Keratinocyte (primary cell): ENCODE results near the gene SERPINI2. TPM values are rescaled to one million over a fixed set of nuclear protein-coding genes. Genes with fewer than 3 reads are reported as not detected.

Experiments
- DNase-seq: peaks from one replicate; pipeline ENCODE4 v3.0.0-alpha.2; 2011; ENCODE audit warnings: low read depth, missing footprints, low spot score
- FAIRE-seq: peaks from 2 replicates; lab custom pipeline; 2011; peaks lifted over from hg19 to GRCh38; lab: Jason Lieb, UNC
- H2AFZ ChIP-seq: 2 replicates; pipeline ENCODE4 v1.6.0; 2012; ENCODE audit warnings: low read length, control low read depth, inconsistent platforms; ENCODE audit not compliant: control insufficient read depth
- H3K27ac ChIP-seq: 2 replicates; pipeline ENCODE4 v1.5.1; 2011; ENCODE audit warnings: low read length; ENCODE audit not compliant: control insufficient read depth, insufficient read depth
- H3K27me3 ChIP-seq: 3 replicates; pipeline ENCODE4 v1.6.0; 2011; ENCODE audit warnings: low read length; ENCODE audit not compliant: control insufficient read depth, insufficient read depth; ENCODE audit errors: extremely low read depth
- H3K36me3 ChIP-seq, 2 experiments: 2 replicates in 1 of 2; 3 replicates in 1 of 2; pipeline ENCODE4 v1.5.1; 2011; ENCODE audit warnings: low read length in 2 of 2, mild to moderate bottlenecking in 1 of 2; ENCODE audit not compliant: control insufficient read depth in 2 of 2, insufficient read depth in 2 of 2; ENCODE audit errors: extremely low read depth in 1 of 2
- H3K4me1 ChIP-seq: 3 replicates; pipeline ENCODE4 v1.5.1; 2011; ENCODE audit warnings: low read length; ENCODE audit not compliant: control insufficient read depth, insufficient read depth; ENCODE audit errors: extremely low read depth
- H3K4me2 ChIP-seq: 3 replicates; pipeline ENCODE4 v1.6.0; 2011; ENCODE audit warnings: low read depth, low read length; ENCODE audit not compliant: control insufficient read depth, insufficient read depth; ENCODE audit errors: extremely low read depth
- H3K4me3 ChIP-seq, 3 experiments: fragments of 200-600 bp in 1 of 3; sonication (generic) in 1 of 3; 2 replicates in 2 of 3; 3 replicates in 1 of 3; pipeline ENCODE4 v1.5.1; 2011 to 2016; ENCODE audit warnings: low read length in 3 of 3, mild to moderate bottlenecking in 3 of 3, control low read depth in 2 of 3, inconsistent platforms in 1 of 3, low read depth in 1 of 3, mixed read lengths in 1 of 3, mixed run types in 1 of 3, moderate library complexity in 1 of 3; ENCODE audit not compliant: control insufficient read depth in 2 of 3, insufficient read depth in 2 of 3; ENCODE audit errors: extremely low read depth in 1 of 3
- H3K79me2 ChIP-seq: 2 replicates; pipeline ENCODE4 v1.6.0; 2012; ENCODE audit warnings: low read length; ENCODE audit not compliant: control insufficient read depth, insufficient read depth
- H3K9ac ChIP-seq: 3 replicates; pipeline ENCODE4 v1.6.0; 2011; ENCODE audit warnings: low read length; ENCODE audit not compliant: control insufficient read depth, insufficient read depth; ENCODE audit errors: extremely low read depth
- H3K9me1 ChIP-seq: 3 replicates; pipeline ENCODE4 v1.6.0; 2011; ENCODE audit warnings: low read length; ENCODE audit not compliant: control insufficient read depth, insufficient read depth; ENCODE audit errors: extremely low read depth
- H3K9me3 ChIP-seq: 2 replicates; pipeline ENCODE4 v1.5.1; 2012; ENCODE audit warnings: low read depth, low read length; ENCODE audit not compliant: control insufficient read depth
- H4K20me1 ChIP-seq: 3 replicates; pipeline ENCODE4 v1.6.0; 2011; ENCODE audit warnings: low read length; ENCODE audit not compliant: control insufficient read depth, insufficient read depth; ENCODE audit errors: extremely low read depth
- CTCF ChIP-seq, 3 experiments: IDR thresholded peaks in 1 of 3; conservative IDR thresholded peaks in 1 of 3; optimal IDR thresholded peaks in 1 of 3; 2 replicates in 2 of 3; 3 replicates in 1 of 3; pipeline versions ENCODE3 to v1.5.1; 2011; ENCODE audit warnings: low read length in 3 of 3, mild to moderate bottlenecking in 3 of 3, moderate library complexity in 2 of 3, control low read depth in 1 of 3, inconsistent platforms in 1 of 3; ENCODE audit not compliant: insufficient read depth in 2 of 3; ENCODE audit errors: extremely low read depth in 1 of 3
- EZH2 ChIP-seq: IDR thresholded peaks from one replicate; pipeline ENCODE4 v1.6.1; 2012; ENCODE audit warnings: inconsistent platforms, mild to moderate bottlenecking, low read length, moderate library complexity
- dilution Hi-C: fragments of 300-500 bp; cut with MboI; formaldehyde crosslinking; loops from one replicate; pipeline ENCODE4 v1.7.0; 2020; ENCODE audit warnings: low sequenced_read_pairs; ENCODE audit not compliant: extremely low pct_ligation_motif_present
- polyA minus RNA-seq, 3 experiments: library from RNA; depleted of rRNA, polyadenylated mRNA; stranded (reverse); fragments of >200 nt; gene quantifications; 1 replicate in 1 of 3; 2 replicates in 1 of 3; 3 replicates in 1 of 3; pipeline ENCODE4 v1.2.3, GENCODE V29; 2011
- polyA plus RNA-seq, 5 experiments: library from polyadenylated mRNA; depleted of rRNA in 3 of 5; stranded (reverse) in 3 of 5; stranded (forward) in 1 of 5; unstranded in 1 of 5; fragments of >200 nt; gene quantifications; 1 replicate in 1 of 5; 2 replicates in 3 of 5; 3 replicates in 1 of 5; pipeline versions ENCODE4 v1.2.1 to v1.2.3, GENCODE V29; 2011 to 2012; ENCODE audit warnings: missing spikeins in 2 of 5, low read depth in 1 of 5, low replicate concordance in 1 of 5

Gene SERPINI2
- not detected in 3 replicates for polyA plus RNA-seq
- polyA plus RNA-seq (2011; ENCODE audit: low read depth): not detected
- not detected in 2 replicates for polyA plus RNA-seq (2011; cell fraction: cytosol; rRNA removed)
- not detected in 2 replicates for polyA plus RNA-seq (2011; cell fraction: nucleus; rRNA removed)
- not detected in 2 replicates for polyA plus RNA-seq (2012; ENCODE audit: low replicate concordance)
- polyA minus RNA-seq: not detected in 3 replicates
- polyA minus RNA-seq (2011; cell fraction: cytosol; rRNA and poly(A)+ RNA removed): not detected
- polyA minus RNA-seq (2011; cell fraction: nucleus; rRNA and poly(A)+ RNA removed): not detected in 2 replicates

- Histone ChIP-seq H3K4me1 (no peaks in the 10 kb centered on the region), H3K9ac (no peak within 1 kb of the TSS), H3K27ac (no peak within 1 kb of the TSS), H3K4me2 (no peak within 1 kb of the TSS), H4K20me1 (no peaks in the 10 kb centered on the region), H3K9me1 (no peaks in the 10 kb centered on the region), H3K9me3 (no peaks in the 10 kb centered on the region), H2AFZ (no peak within 1 kb of the TSS), H3K36me3 (no peaks in the 10 kb centered on the region), H3K27me3 (no peaks in the 10 kb centered on the region), H3K79me2 (no peaks in the 10 kb centered on the region), H3K4me3 (no peak within 1 kb of the TSS)
- dilution Hi-C loops: no loop called here
- FAIRE-seq: no peak
- no peak for DNase-seq
- TF ChIP-seq EZH2 (no peak), CTCF (optimal IDR thresholded peaks at IDR 0.05 in 1 of 3, IDR thresholded peaks at IDR 0.05 in 1 of 3, conservative IDR thresholded peaks at IDR 0.05 in 1 of 3; ENCODE audit: extremely low read depth in 1 of 3, insufficient read depth in 2 of 3, low read length in 3 of 3) (no peak)
These were observed at the start of gene SERPINI2 for GRCh38 chr3:167473863-167474262. Gene SERPINI2 (minus strand): TSS chr3:167474042. CDS start chr3:167471834, 2,208 bp downstream.

- H3K4me3 ChIP-seq: no peak overlapping the region
- no peak for DNase-seq
These were observed 47.1 kb upstream of the SERPINI2 start for GRCh38 chr3:167521006-167521355.

More at GRCh38 chr3:167521006-167521355, 47.1 kb upstream of the SERPINI2 start:
- no peaks in the 10 kb centered on the region for H3K36me3 ChIP-seq
- H3K27me3 ChIP-seq: no peaks in the 10 kb centered on the region
- no peak for TF ChIP-seq EZH2
- dilution Hi-C loops: no loop called here
- no peak overlapping the region for H2AFZ ChIP-seq
- no peak overlapping the region for H3K9ac ChIP-seq
- no peak overlapping the region for H3K4me2 ChIP-seq
- no peak overlapping the region for H3K27ac ChIP-seq
- no peak for FAIRE-seq
- H4K20me1 ChIP-seq: no peaks in the 10 kb centered on the region
- H3K4me1 ChIP-seq: no peaks in the 10 kb centered on the region
- H3K9me3 ChIP-seq: no peaks in the 10 kb centered on the region
- no peaks in the 10 kb centered on the region for H3K79me2 ChIP-seq
- no peaks in the 10 kb centered on the region for H3K9me1 ChIP-seq
